Transverse colon (tissue), 4 donors: Measurements from ENCODE around the gene MACROH2A1. TPM values are rescaled to one million over a fixed set of nuclear protein-coding genes. Genes with fewer than 3 reads are reported as not detected.

Source experiments
- DNase-seq: peaks from one replicate; pipeline ENCODE4 v3.0.0-alpha.2; 2019
- H3K27ac ChIP-seq, 4 donors: fragments of 200-600 bp; sonication (generic); 2 replicates each; pipeline ENCODE4 v1.5.1; 2016 to 2018; ENCODE audit warnings: inconsistent platforms in 4 of 4
- H3K27me3 ChIP-seq: fragments of 200-600 bp; sonication (generic); 2 replicates; pipeline ENCODE4 v1.5.1; 2017; ENCODE audit warnings: inconsistent platforms
- H3K36me3 ChIP-seq, 4 donors: fragments of 200-600 bp; sonication (generic); 2 replicates each; pipeline ENCODE4 v1.5.1; 2017 to 2019; ENCODE audit warnings: inconsistent platforms in 4 of 4
- H3K4me1 ChIP-seq, 4 donors: fragments of 200-600 bp; sonication (generic); 2 replicates each; pipeline ENCODE4 v1.5.1; 2017 to 2020; ENCODE audit warnings: inconsistent platforms in 4 of 4
- H3K4me3 ChIP-seq, 4 donors: fragments of 200-600 bp; sonication (generic); 1 replicate in 1 of 4; 2 replicates in 3 of 4; pipeline versions ENCODE4 v1.5.1 to v1.6.1; 2017 to 2019; ENCODE audit warnings: inconsistent platforms in 4 of 4
- H3K9me3 ChIP-seq, 2 donors: fragments of 200-600 bp; sonication (generic); 2 replicates each; pipeline ENCODE4 v1.5.1; 2017 to 2019; ENCODE audit warnings: inconsistent platforms in 2 of 2
- CTCF ChIP-seq, 5 experiments: fragments of 200-600 bp in 3 of 5; fragments of 450-650 bp in 2 of 5; sonication (generic) in 3 of 5; IDR thresholded peaks; 1 replicate in 2 of 5; 2 replicates in 3 of 5; pipeline ENCODE4 v1.5.1; 2016 to 2017; ENCODE audit warnings: antibody characterized with exemption in 5 of 5, inconsistent platforms in 3 of 5, mild to moderate bottlenecking in 2 of 5, moderate library complexity in 1 of 5
- EP300 ChIP-seq: sonication (generic); formaldehyde crosslinking; IDR thresholded peaks from one replicate; pipeline ENCODE4 v1.6.1; 2017; ENCODE audit warnings: antibody characterized with exemption, low read depth
- POLR2A ChIP-seq: fragments of 450-650 bp; IDR thresholded peaks from one replicate; pipeline ENCODE4 v1.6.1; 2016; ENCODE audit warnings: antibody characterized with exemption, mild to moderate bottlenecking, moderate library complexity
- POLR2AphosphoS5 ChIP-seq, 3 donors: sonication (generic); formaldehyde crosslinking; IDR thresholded peaks; one replicate each; pipeline ENCODE4 v1.6.1; 2016; ENCODE audit warnings: antibody characterized with exemption in 3 of 3
- WGBS, 2 donors: methylation state at CpG; one replicate each; pipeline ENCODE4 v1.1.5; 2018; ENCODE audit warnings: low coverage in 1 of 2; 5-methylcytosine and 5-hydroxymethylcytosine counted together
- in situ Hi-C, 4 donors: fragments of 200-750 bp; cut with MboI; loops; one replicate each; pipeline versions ENCODE4 v1.15.0 to v1.15.1; 2017; ENCODE audit warnings: low sequenced_read_pairs in 3 of 4, low pct_ligation_motif_present in 1 of 4, low pct_unique_long_range_greater_than_20kb in 1 of 4
- intact Hi-C: fragments of 100-400 bp; cut with DNase I; formaldehyde crosslinking; loops from one replicate; pipeline ENCODE4 v1.15.1; 2023; ENCODE audit warnings: low total_unique reads
- small RNA-seq, 4 donors: library from RNA; depleted of rRNA; stranded (forward); fragments of <200 nt; gene quantifications; one replicate each; pipeline ENCODE3, GENCODE V24; 2016
- total RNA-seq, 4 donors: library from RNA; depleted of rRNA; stranded (reverse); fragments of >200 nt; gene quantifications; one replicate each; pipeline ENCODE4 v1.1.0, GENCODE V29; 2016

MACROH2A1 gene
- total RNA-seq, 4 donors from 2014 or later: 190 to 348 (median 314) TPM

- Histone ChIP-seq H3K4me3 (no peak overlapping the region), H3K27ac (no peak overlapping the region), H3K9me3 (peaks cover 4 to 10% of the 10 kb centered on the region in 2 donors), H3K36me3 (no peaks in the 10 kb centered on the region), H3K4me1 (no peaks in the 10 kb centered on the region), H3K27me3 (peaks cover 52% of the 10 kb centered on the region)
- no peak for DNase-seq
- 87 to 91% methylated on average over 2 of the region's 2 CpGs for WGBS, 2 donors
- intact Hi-C loops (no loop called here), in situ Hi-C loops (no loop called here)
- TF ChIP-seq CTCF (IDR thresholded peaks at IDR 0.05): no peak
- no peak for TF ChIP-seq POLR2A
- TF ChIP-seq EP300: no peak
- no peak for TF ChIP-seq POLR2AphosphoS5 (IDR thresholded peaks at IDR 0.05)
Observed at GRCh38 chr5:135287551-135287950, 111.5 kb downstream of the MACROH2A1 start.

Small RNA genes within 50 kb of the gene (small RNA-seq; reads per million reads assigned to genes)
- gene DCANP1: 0 reads per million in 4 donors

Other genes starting within 250 kb of the MACROH2A1 start
- under 1 TPM in 1 of 4 donors, not detected in 3; 0.95 TPM for gene DCANP1, start 48.1 kb upstream of the MACROH2A1 start, total RNA-seq
- gene TIFAB, start 53.1 kb upstream of the MACROH2A1 start, total RNA-seq: under 1 TPM in 1 of 4 donors, not detected in 3; 0.16 TPM
- not detected for gene NEUROG1, start 136.7 kb upstream of the MACROH2A1 start, total RNA-seq
- 10 to 100 TPM; 11.5 to 31.0 (median 21.7) TPM for gene CXCL14, start 179.8 kb upstream of the MACROH2A1 start, total RNA-seq